Smooth muscle cell (in vitro differentiated cells): ENCODE results near the gene TMEM271. TPM values are rescaled to one million over a fixed set of nuclear protein-coding genes. Genes with fewer than 3 reads are reported as not detected.
A peak's percentile ranks its signal among the peaks of the same experiment; 100 is the strongest.

Source experiments
- DNase-seq: peaks from one replicate; lab custom pipeline; 2025; ENCODE audit not compliant: unreplicated experiment; lab: John Stamatoyannopoulos, UW
- H2AFZ ChIP-seq: fragments of 200-600 bp; sonication (generic); 2 replicates; pipeline ENCODE4 v1.6.0; 2016; ENCODE audit warnings: antibody characterized with exemption, low read depth, mild to moderate bottlenecking
- H3F3A ChIP-seq: fragments of 200-600 bp; sonication (generic); 2 replicates; pipeline ENCODE4 v1.6.0; 2017; ENCODE audit warnings: antibody characterized with exemption, low read depth
- H3K27ac ChIP-seq: fragments of 200-600 bp; sonication (generic); 2 replicates; pipeline ENCODE4 v1.5.1; 2016; ENCODE audit warnings: low read depth, mild to moderate bottlenecking
- H3K27me3 ChIP-seq: fragments of 200-600 bp; sonication (generic); 2 replicates; pipeline ENCODE4 v1.6.1; 2016; ENCODE audit warnings: low read depth, mild to moderate bottlenecking
- H3K36me3 ChIP-seq: fragments of 200-600 bp; sonication (generic); 2 replicates; pipeline ENCODE4 v1.5.1; 2016; ENCODE audit warnings: low read depth
- H3K4me1 ChIP-seq: fragments of 200-600 bp; sonication (generic); 2 replicates; pipeline ENCODE4 v1.5.1; 2016; ENCODE audit warnings: low read depth
- H3K4me2 ChIP-seq: fragments of 200-600 bp; sonication (generic); 2 replicates; pipeline ENCODE4 v1.6.0; 2016; ENCODE audit warnings: mild to moderate bottlenecking
- H3K4me3 ChIP-seq: fragments of 200-600 bp; sonication (generic); 2 replicates; pipeline ENCODE4 v1.5.1; 2016; ENCODE audit warnings: mild to moderate bottlenecking
- H3K79me2 ChIP-seq: fragments of 200-600 bp; sonication (generic); 2 replicates; pipeline ENCODE4 v1.6.0; 2016; ENCODE audit warnings: low read depth, mild to moderate bottlenecking
- H3K9ac ChIP-seq: fragments of 200-600 bp; sonication (generic); 2 replicates; pipeline ENCODE4 v1.6.0; 2016; ENCODE audit warnings: low read depth
- H3K9me3 ChIP-seq: fragments of 200-600 bp; sonication (generic); replicated peaks from 2 replicates; pipeline ENCODE4 v1.5.1; 2016; ENCODE audit warnings: low read depth
- H4K20me1 ChIP-seq: fragments of 200-600 bp; sonication (generic); 2 replicates; pipeline ENCODE4 v1.6.0; 2016; ENCODE audit warnings: low read depth
- CTCF ChIP-seq: fragments of 200-600 bp; sonication (generic); IDR thresholded peaks from 2 replicates; pipeline ENCODE4 v1.5.1; 2017; ENCODE audit warnings: borderline replicate concordance, mild to moderate bottlenecking, antibody characterized with exemption; ENCODE audit not compliant: insufficient read depth, poor library complexity, severe bottlenecking
- WGBS: methylation state at CpG from one replicate; pipeline ENCODE4 v1.1.7; 2016; ENCODE audit warnings: low lambda C conversion rate; 5-methylcytosine and 5-hydroxymethylcytosine counted together
- polyA plus RNA-seq: library from polyadenylated mRNA; unstranded; fragments of >200 nt; fragmentation: Nextera tagmentation; extraction: Ambion mirVana; gene quantifications from 2 replicates; pipeline ENCODE4 v1.2.1, GENCODE V29; 2016
- total RNA-seq: library from RNA; depleted of rRNA; stranded (reverse); fragments of >200 nt; gene quantifications from 2 replicates; pipeline ENCODE4 v1.2.3, GENCODE V29; 2014

The TMEM271 gene
- total and polyA plus RNA-seq, 2 experiments from 2014 or later: not detected

GRCh38 chr4:575281-576141, 584 bp downstream of the TMEM271 start:
- under 1% methylated on average over 45 of the region's 127 CpGs for WGBS
- no peaks in the 10 kb centered on the region for H3K36me3 ChIP-seq
- TF ChIP-seq CTCF: no peak
- H2AFZ ChIP-seq: no peak overlapping the region
- H3K9ac ChIP-seq: no peak overlapping the region
- H3K27me3 ChIP-seq: peaks cover 81% of the 10 kb centered on the region
- no peaks in the 10 kb centered on the region for H3K79me2 ChIP-seq
- H3K9me3 ChIP-seq: no peaks in the 10 kb centered on the region
- H3K27ac ChIP-seq: no peak overlapping the region
- H3K4me2 ChIP-seq: peak overlapping the region; percentile 71
- no peaks in the 10 kb centered on the region for H3K4me1 ChIP-seq
- H3F3A ChIP-seq: no peaks in the 10 kb centered on the region
- no peak overlapping the region for H3K4me3 ChIP-seq
- H4K20me1 ChIP-seq: no peaks in the 10 kb centered on the region
- peak; percentile 30 for DNase-seq

- no peaks in the 10 kb centered on the region for H3K9me3 ChIP-seq
- H3K4me3 ChIP-seq: no peak overlapping the region
- no peak overlapping the region for H3K27ac ChIP-seq
- peaks cover 73% of the 10 kb centered on the region for H3K27me3 ChIP-seq
- no peaks in the 10 kb centered on the region for H3K79me2 ChIP-seq
- no peak overlapping the region for H3K4me2 ChIP-seq
- 28% methylated on average over 30 of the region's 68 CpGs for WGBS
- H3K9ac ChIP-seq: no peak overlapping the region
- no peak overlapping the region for H2AFZ ChIP-seq
- no peak for TF ChIP-seq CTCF
- no peaks in the 10 kb centered on the region for H3K4me1 ChIP-seq
- no peak for DNase-seq
- H3F3A ChIP-seq: no peaks in the 10 kb centered on the region
- no peaks in the 10 kb centered on the region for H4K20me1 ChIP-seq
- no peaks in the 10 kb centered on the region for H3K36me3 ChIP-seq
Measured at GRCh38 chr4:574346-575161, 1.5 kb downstream of the TMEM271 start.

GRCh38 chr4:573122-573892, 2.8 kb downstream of the TMEM271 start:
- no peak overlapping the region for H3K27ac ChIP-seq

More at GRCh38 chr4:573122-573892, 2.8 kb downstream of the TMEM271 start:
- no peaks in the 10 kb centered on the region for H3K9me3 ChIP-seq
- no peaks in the 10 kb centered on the region for H3K79me2 ChIP-seq
- H3K4me3 ChIP-seq: no peak overlapping the region
- H4K20me1 ChIP-seq: no peaks in the 10 kb centered on the region
- no peak overlapping the region for H3K9ac ChIP-seq
- H3K36me3 ChIP-seq: no peaks in the 10 kb centered on the region
- no peak overlapping the region for H2AFZ ChIP-seq
- H3K4me2 ChIP-seq: no peak overlapping the region
- no peaks in the 10 kb centered on the region for H3F3A ChIP-seq
- DNase-seq: no peak
- no peaks in the 10 kb centered on the region for H3K4me1 ChIP-seq
- peaks cover 64% of the 10 kb centered on the region for H3K27me3 ChIP-seq
- 82% methylated on average over 8 of the region's 8 CpGs for WGBS
- no peak for TF ChIP-seq CTCF
